Upper lobe of left lung (tissue), 4 donors: ENCODE data around the gene ELANE.

Experiments
- CTCF ChIP-seq, 6 experiments: fragments of 450-650 bp in 4 of 6; fragments of 200-600 bp in 2 of 6; sonication (generic) in 2 of 6; IDR thresholded peaks; one replicate each; pipeline ENCODE4 v1.5.1; 2016 to 2019; ENCODE audit warnings: antibody characterized with exemption in 6 of 6
- EP300 ChIP-seq, 4 donors: sonication (generic); formaldehyde crosslinking; IDR thresholded peaks; one replicate each; pipeline ENCODE4 v1.5.1; 2017; ENCODE audit warnings: antibody characterized with exemption in 4 of 4, control low read depth in 2 of 4
- POLR2A ChIP-seq, 4 donors: fragments of 450-650 bp; IDR thresholded peaks; one replicate each; pipeline ENCODE4 v1.5.1; 2016 to 2017; ENCODE audit warnings: antibody characterized with exemption in 4 of 4, mild to moderate bottlenecking in 2 of 4
- POLR2AphosphoS5 ChIP-seq, 2 donors: sonication (generic); formaldehyde crosslinking; IDR thresholded peaks; one replicate each; pipeline ENCODE4 v1.5.1; 2017; ENCODE audit warnings: antibody characterized with exemption in 2 of 2

- TF ChIP-seq CTCF (IDR thresholded peaks at IDR 0.05) = no peak
- TF ChIP-seq POLR2AphosphoS5 (IDR thresholded peaks at IDR 0.05) = no peak
- TF ChIP-seq POLR2A (IDR thresholded peaks at IDR 0.05) = no peak
- TF ChIP-seq EP300 (IDR thresholded peaks at IDR 0.05) = no peak
Observed at GRCh38 chr19:812049-812746, 39.9 kb upstream of the ELANE start.
